Measurements from ENCODE around the gene RGMB. TPM values are rescaled to one million over a fixed set of nuclear protein-coding genes. Genes with fewer than 3 reads are reported as not detected.

The RGMB gene
- total RNA-seq, 1 experiment from 2014 or later, result 16.4 TPM

- POLR2A ChIA-PET (ENCODE audit: low non-redundant PET), result interaction anchor here (0.6 kb wide), 1 partner anchor 164 kb away, joined by 11 read pairs; no protein-coding TSS in a partner anchor
- CTCF ChIA-PET, result interaction anchor here (0.6 to 0.8 kb wide), 3 partner anchors 10 to 290 kb away, joined by 3 to 4 read pairs (median 4); no protein-coding TSS in a partner anchor
- intact Hi-C loops (cut with micrococcal nuclease; ENCODE audit: unreplicated experiment), result loop anchor here (2.0 to 5.0 kb wide), 5 partner anchors 157 to 928 kb away; partner anchors contain the start of gene CHD1
- peak overlapping the region; percentile 66 for H3K4me3 ChIP-seq (ENCODE audit: low read depth, low read length, poor library complexity, severe bottlenecking)
- H3K4me1 ChIP-seq (ENCODE audit: insufficient read depth, low read length, poor library complexity, severe bottlenecking), result peaks cover 16% of the 10 kb centered on the region
- TF ChIP-seq EZH2 (IDR thresholded peaks at IDR 0.05; ENCODE audit: borderline replicate concordance, low read depth, low read length, poor library complexity, severe bottlenecking) (no peak), CTCF (conservative IDR thresholded peaks at IDR 0.05; ENCODE audit: low read depth, low read length) (no peak)
- H3K36me3 ChIP-seq (ENCODE audit: insufficient read depth, low read length, poor library complexity, severe bottlenecking), result no peaks in the 10 kb centered on the region
- DNase-seq (ENCODE audit: low spot score), result peak; percentile 41
- peak overlapping the region; percentile 78 for H3K27ac ChIP-seq (ENCODE audit: low read depth, low read length, poor library complexity, severe bottlenecking)
- no peaks in the 10 kb centered on the region for H3K9me3 ChIP-seq (ENCODE audit: low read depth, low read length, poor library complexity, severe bottlenecking)
- peaks cover 4% of the 10 kb centered on the region for H3K27me3 ChIP-seq (replicated peaks; ENCODE audit: insufficient read depth, low read depth, low read length, poor library complexity)
- BruUV-seq (replicated peaks), result no TSS peak
These were observed 3.1 kb upstream of the RGMB start for GRCh38 chr5:98770209-98770910.

- Histone ChIP-seq H3K27me3 (replicated peaks; ENCODE audit: insufficient read depth, low read depth, low read length, poor library complexity) (no peaks in the 10 kb centered on the region), H3K4me1 (ENCODE audit: insufficient read depth, low read length, poor library complexity, severe bottlenecking) (peaks cover 22% of the 10 kb centered on the region), H3K27ac (ENCODE audit: low read depth, low read length, poor library complexity, severe bottlenecking) (peak overlapping the region; percentile 78), H3K4me3 (ENCODE audit: low read depth, low read length, poor library complexity, severe bottlenecking) (peak overlapping the region; percentile 66), H3K36me3 (ENCODE audit: insufficient read depth, low read length, poor library complexity, severe bottlenecking) (no peaks in the 10 kb centered on the region), H3K9me3 (ENCODE audit: low read depth, low read length, poor library complexity, severe bottlenecking) (no peaks in the 10 kb centered on the region)
- ChIA-PET CTCF (interaction anchor here (0.6 to 0.8 kb wide), 3 partner anchors 11 to 289 kb away, joined by 3 to 4 read pairs (median 4); no protein-coding TSS in a partner anchor), POLR2A (ENCODE audit: low non-redundant PET) (interaction anchor here (0.6 to 0.7 kb wide), 2 partner anchors 40 to 164 kb away, joined by 3 to 11 read pairs; no protein-coding TSS in a partner anchor)
- BruUV-seq (replicated peaks), result no TSS peak
- intact Hi-C loops (cut with micrococcal nuclease; ENCODE audit: unreplicated experiment), result loop anchor here (2.0 to 5.0 kb wide), 5 partner anchors 156 to 929 kb away; partner anchors contain the start of gene CHD1
- TF ChIP-seq EZH2 (IDR thresholded peaks at IDR 0.05; ENCODE audit: borderline replicate concordance, low read depth, low read length, poor library complexity, severe bottlenecking), result no peak
- peak; percentile 57 for DNase-seq (ENCODE audit: low spot score)
These were observed 2.5 kb upstream of the RGMB start for GRCh38 chr5:98770911-98771322.

GRCh38 chr5:98771382-98772109 lies 1.9 kb upstream of the RGMB start:
- no TSS peak for BruUV-seq (replicated peaks)
- intact Hi-C loops (cut with micrococcal nuclease; ENCODE audit: unreplicated experiment), result loop anchor here (2.0 to 5.0 kb wide), 5 partner anchors 156 to 929 kb away; partner anchors contain the start of gene CHD1
- Histone ChIP-seq H3K4me3 (ENCODE audit: low read depth, low read length, poor library complexity, severe bottlenecking) (peak overlapping the region; percentile 66), H3K36me3 (ENCODE audit: insufficient read depth, low read length, poor library complexity, severe bottlenecking) (no peaks in the 10 kb centered on the region), H3K27ac (ENCODE audit: low read depth, low read length, poor library complexity, severe bottlenecking) (peak overlapping the region; percentile 78), H3K27me3 (replicated peaks; ENCODE audit: insufficient read depth, low read depth, low read length, poor library complexity) (no peaks in the 10 kb centered on the region), H3K4me1 (ENCODE audit: insufficient read depth, low read length, poor library complexity, severe bottlenecking) (peaks cover 28% of the 10 kb centered on the region), H3K9me3 (ENCODE audit: low read depth, low read length, poor library complexity, severe bottlenecking) (no peaks in the 10 kb centered on the region)
- peak; percentile 92 for DNase-seq (ENCODE audit: low spot score)
- ChIA-PET POLR2A (ENCODE audit: low non-redundant PET) (interaction anchor here (0.7 kb wide), 1 partner anchor 40 kb away, joined by 3 read pairs; no protein-coding TSS in a partner anchor), CTCF (no interaction called here)
- TF ChIP-seq CTCF (conservative IDR thresholded peaks at IDR 0.05; ENCODE audit: low read depth, low read length) (peak; percentile 92), EZH2 (IDR thresholded peaks at IDR 0.05; ENCODE audit: borderline replicate concordance, low read depth, low read length, poor library complexity, severe bottlenecking) (no peak)

All from A673 (cell line).